HG03469 (cell line): ENCODE results near the gene ZMYM3.

ENCODE experiments used
- ATAC-seq: cut with Tn5 transposase; IDR thresholded peaks from one replicate; pipeline ENCODE4 v1.9.1; 2021; ENCODE audit warnings: mild to moderate bottlenecking, moderate library complexity, moderate number of reproducible peaks; ENCODE audit not compliant: unreplicated experiment

Gene ZMYM3

GRCh38 chrX:71253253-71254091 is 468 bp downstream of the ZMYM3 start:
- no peak for ATAC-seq

DNA sequence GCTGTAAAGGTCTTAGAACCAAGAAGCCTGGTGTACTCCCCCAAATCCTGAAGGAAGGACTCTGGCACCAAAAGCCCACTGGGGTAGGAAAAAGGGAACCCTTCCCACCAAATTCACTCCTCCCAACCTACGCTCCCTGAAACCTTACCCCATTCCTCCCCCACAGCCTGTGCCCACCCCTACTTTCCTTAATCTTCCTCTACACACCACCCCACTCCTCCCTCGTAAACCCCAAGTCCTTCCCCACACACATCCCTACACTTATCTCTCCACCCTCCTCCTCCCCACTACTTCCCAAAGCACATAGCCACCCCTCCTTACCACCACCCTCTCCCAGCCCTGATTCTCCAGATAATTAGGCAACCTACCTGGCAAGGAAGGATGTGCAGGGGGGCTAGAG is 1.7 kb downstream of the ZMYM3 start:
- no peak for ATAC-seq

- no peak for ATAC-seq
Observed at GRCh38 chrX:71251466-71251973, 2.4 kb downstream of the ZMYM3 start.

- no peak for ATAC-seq
Observed at GRCh38 chrX:71250841-71251240, 3.1 kb downstream of the ZMYM3 start.

DNA sequence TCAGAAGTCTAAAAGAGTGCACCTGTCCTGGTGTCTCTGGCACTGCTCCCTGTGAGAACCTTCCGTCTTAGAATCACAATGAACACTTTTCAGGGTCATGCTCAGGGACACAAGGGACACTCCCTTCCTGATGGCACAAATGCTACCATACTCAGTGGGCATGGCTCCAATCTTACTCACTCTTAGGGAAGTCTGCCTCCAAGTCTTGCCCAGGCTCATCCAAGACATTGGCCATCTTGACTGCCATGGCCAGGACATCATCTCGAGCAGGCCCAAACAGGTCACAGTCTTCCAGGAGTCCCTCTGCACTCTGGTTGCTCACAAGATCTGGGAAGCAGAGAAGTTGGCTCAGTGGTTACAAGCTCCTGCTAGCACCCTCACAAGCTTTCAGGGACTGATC is 8.8 kb downstream of the ZMYM3 start:
- no peak for ATAC-seq

DNA sequence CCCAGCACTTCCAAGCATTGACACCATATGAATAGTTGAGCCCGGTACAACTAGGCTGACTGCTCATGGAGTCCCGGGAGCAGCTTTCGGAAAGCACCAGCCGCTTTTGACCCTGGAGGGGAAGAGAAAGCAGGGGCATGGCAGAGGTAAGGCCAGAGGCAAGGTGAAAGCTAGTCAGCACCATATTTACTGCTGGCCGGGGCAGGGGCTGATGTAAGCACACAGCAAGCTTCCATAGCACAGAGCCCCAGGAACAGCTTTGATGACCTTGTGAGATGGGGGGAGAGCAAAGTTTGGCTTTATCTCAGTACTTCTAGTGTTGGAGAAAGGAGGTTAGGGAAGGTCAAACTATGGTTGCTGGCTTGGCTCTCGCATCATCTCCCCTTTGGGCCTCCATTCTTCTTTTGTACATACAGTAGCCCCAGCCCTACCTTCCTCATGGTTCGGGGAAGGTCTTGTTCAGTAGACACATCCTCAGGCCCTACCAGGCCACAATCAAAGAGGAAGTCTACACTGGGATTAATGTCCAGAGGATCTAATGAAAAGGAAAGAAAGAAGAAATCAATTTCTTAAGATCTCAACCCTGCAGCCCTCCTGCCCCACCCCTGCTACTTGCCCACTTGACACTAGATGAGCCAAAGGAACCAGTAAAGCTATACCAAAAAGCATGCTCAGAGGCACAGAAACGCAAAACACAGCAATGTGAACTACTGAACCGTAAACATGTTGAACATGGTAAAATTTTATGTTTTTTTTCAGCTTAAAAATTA is 9.4 kb downstream of the ZMYM3 start:
- no peak for ATAC-seq

GRCh38 chrX:71241301-71241700 is 12.6 kb downstream of the ZMYM3 start:
- no peak for ATAC-seq

GRCh38 chrX:71239781-71240180 is 14.2 kb downstream of the ZMYM3 start:
- ATAC-seq = no peak

DNA sequence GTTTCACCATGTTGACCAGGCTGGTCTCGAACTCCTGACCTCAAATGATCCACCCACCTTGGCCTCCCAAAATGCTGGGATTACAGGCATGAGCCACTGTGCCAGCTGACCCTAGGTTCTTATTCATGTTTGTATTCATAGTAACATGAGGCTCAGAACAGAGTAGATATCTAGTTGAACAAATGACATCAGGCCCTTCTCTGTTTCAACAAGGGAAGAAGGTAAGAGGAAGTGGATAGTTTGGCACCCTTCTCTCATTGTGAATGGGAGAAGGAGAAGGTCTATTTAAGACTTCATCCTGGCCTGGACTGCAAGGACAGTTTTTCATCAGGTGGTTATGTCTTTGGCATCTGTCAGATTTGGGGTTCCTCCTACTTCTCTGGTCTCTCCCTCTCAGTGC is 17.1 kb downstream of the ZMYM3 start:
- ATAC-seq = no peak

GRCh38 chrX:71235482-71235881 is 18.5 kb downstream of the ZMYM3 start:
- no peak for ATAC-seq

DNA sequence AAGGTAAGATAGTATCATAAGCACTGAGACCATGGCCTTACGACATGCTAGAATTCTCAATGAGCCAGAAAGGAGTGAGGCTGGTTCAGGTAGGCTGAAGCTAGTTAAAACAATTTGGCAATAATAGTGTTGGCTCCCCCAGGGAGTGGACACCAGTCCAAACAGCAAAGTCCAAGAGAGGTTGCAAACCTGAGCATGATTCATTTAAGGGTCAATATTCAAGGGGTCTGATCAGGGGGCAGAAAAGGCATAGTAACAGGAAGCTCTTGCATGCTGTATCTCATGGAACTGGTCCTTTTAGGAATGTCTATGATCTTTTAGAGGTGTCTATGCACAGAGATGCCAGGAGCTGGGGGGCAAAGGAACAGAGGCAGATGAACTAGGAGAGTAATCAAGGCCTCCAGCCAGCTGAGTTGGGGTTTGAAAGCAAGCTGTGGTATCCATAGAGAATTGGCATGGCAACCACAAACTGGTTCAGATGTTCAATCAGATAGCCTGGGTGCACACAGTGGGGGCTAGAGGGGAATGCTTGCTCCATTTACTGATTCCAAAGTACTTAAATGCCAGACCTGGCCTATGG is 25.8 kb downstream of the ZMYM3 start:
- ATAC-seq = no peak

DNA sequence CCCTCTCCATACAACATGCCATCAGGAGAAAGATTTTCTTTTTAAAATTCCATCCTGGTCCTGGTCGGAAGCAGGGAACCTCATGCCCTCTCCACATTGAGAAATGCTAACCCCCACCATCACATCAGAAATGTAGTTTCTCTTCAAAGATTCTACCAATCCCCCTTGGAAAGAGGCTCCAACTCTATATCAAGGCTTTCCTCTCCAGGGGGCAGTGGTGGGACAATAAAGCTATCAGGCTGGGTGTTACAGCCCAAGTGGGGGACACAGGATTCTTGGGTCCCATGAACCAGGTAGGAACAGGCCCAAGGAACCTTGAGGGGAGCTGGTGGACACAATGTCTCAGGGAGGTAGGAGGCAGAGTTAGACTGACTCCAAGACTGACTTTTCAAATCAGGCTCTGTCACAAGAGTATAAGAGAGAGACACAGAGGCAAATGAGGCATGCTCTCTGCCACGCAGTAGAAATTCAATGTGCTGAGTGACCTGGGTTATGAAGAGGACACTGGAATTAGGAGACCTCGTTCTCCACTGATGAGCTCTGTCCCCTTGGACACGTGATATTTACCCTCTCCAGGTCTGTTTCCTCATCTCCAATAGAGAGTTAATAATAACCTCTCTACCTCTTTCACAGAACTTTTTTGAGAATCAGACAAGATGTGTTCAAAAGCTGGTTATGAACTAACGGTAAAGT is 26.4 kb downstream of the ZMYM3 start:
- ATAC-seq = no peak

- no peak for ATAC-seq
Observed at GRCh38 chrX:71225676-71226075, 28.3 kb downstream of the ZMYM3 start.

- ATAC-seq = no peak
Observed at GRCh38 chrX:71225009-71225408, 28.9 kb downstream of the ZMYM3 start.

- ATAC-seq = no peak
Observed at GRCh38 chrX:71224098-71224708, 29.7 kb downstream of the ZMYM3 start.

DNA sequence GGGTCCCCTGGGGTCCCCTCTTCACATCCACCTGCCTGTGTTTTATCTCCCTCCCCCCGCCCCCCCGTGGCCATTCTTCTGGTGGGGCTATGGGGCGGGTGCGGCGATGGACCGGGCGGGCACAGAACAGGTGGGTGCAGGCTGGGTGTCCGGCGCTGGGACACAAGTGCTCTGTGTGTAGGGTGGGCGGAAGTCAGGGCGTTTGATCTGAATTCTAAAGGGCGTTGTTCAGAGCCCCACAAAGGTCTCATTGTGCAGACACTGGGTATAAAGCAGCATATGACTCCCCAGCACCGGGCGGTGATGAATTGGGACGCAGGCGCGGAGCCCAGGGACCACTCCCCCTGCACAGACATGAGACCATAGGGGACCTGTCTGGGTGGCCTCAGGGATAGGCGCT is 31.0 kb downstream of the ZMYM3 start, which contains the start of gene GJB1:
TSS of gene GJB1 (plus strand) at position 296 of the 400 bp plus-strand sequence. CDS start 484 bp downstream, outside the sequence.
- ATAC-seq = no peak

DNA sequence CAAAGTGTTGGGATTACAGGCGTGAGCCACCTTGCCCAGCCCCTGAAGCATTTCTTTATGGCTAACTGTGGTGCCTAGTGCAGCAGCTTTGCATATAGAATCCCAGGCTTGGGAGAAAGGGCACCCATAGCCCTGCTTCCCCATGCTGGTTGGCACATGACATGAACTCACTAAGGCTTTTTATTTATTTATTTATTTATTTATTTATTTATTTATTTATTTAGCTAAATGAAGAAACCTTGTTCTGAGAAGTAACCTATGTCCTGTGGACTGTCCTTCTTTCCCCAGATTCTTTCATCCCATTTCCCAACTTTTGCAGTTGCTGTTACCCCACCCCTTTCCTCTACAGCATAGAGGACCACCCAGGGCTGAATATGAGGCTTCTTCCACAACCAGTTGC is 32.8 kb downstream of the ZMYM3 start:
- no peak for ATAC-seq

GRCh38 chrX:71217298-71217697 is 36.6 kb downstream of the ZMYM3 start:
- no peak for ATAC-seq

- ATAC-seq = no peak
Observed at GRCh38 chrX:71216485-71216884, 37.5 kb downstream of the ZMYM3 start.

- no peak for ATAC-seq
Observed at GRCh38 chrX:71215338-71215912, 38.5 kb downstream of the ZMYM3 start.
